ENCODE data around the gene RAB40C.

- TF ChIP-seq CTCF (IDR thresholded peaks at IDR 0.05; ENCODE audit: low read depth, low read length) (peak; percentile 73), EZH2phosphoT487 (IDR thresholded peaks at IDR 0.05; ENCODE audit: low read depth) (no peak)
Observed at GRCh38 chr16:648071-648780, 58.4 kb downstream of the RAB40C start.
